Articular chondrocyte of knee joint (primary cell): ENCODE measurements around the gene ACTMAP. TPM values are rescaled to one million over a fixed set of nuclear protein-coding genes. Genes with fewer than 3 reads are reported as not detected.

Experiments
- small RNA-seq: library from RNA; depleted of rRNA; stranded (forward); fragments of <200 nt; gene quantifications from one replicate; pipeline ENCODE3, GENCODE V24; 2012
- total RNA-seq: library from RNA; depleted of rRNA; stranded (reverse); fragments of >200 nt; gene quantifications from 2 replicates; pipeline ENCODE4 v1.2.3, GENCODE V29; 2012

Gene ACTMAP
- total RNA-seq = 1.0 and 1.5 TPM in 2 replicates

GRCh38 chr19:40750058-40750873, at the start of gene ACTMAP:
ACTMAP (minus strand) TSS chr19:40750477; CDS start chr19:40749803, 674 bp downstream.

GRCh38 chr19:40798683-40799557, 48.6 kb upstream of the ACTMAP start, which contains the start of gene EGLN2:
EGLN2 (plus strand) TSS chr19:40799191; CDS start chr19:40800573, 1,382 bp downstream.

GRCh38 chr19:40777937-40778705, 27.8 kb upstream of the ACTMAP start, which contains the start of gene RAB4B:
RAB4B (plus strand) TSS chr19:40778247; CDS start chr19:40778376, 129 bp downstream.

GRCh38 chr19:40774916-40775631, 24.8 kb upstream of the ACTMAP start, which contains the start of gene MIA:
MIA (plus strand) TSS chr19:40775521; CDS start chr19:40775543, 22 bp downstream.

GRCh38 chr19:40750874-40751537, 729 bp upstream of the ACTMAP start, which contains the start of gene SNRPA:
SNRPA (plus strand) TSS chr19:40751203; CDS start chr19:40751409, 206 bp downstream.

GRCh38 chr19:40716482-40717324, 33.6 kb downstream of the ACTMAP start, which contains the start of the genes COQ8B and ITPKC:
COQ8B (minus strand) TSS chr19:40716886; CDS start chr19:40714632, 2,254 bp downstream.
ITPKC (plus strand) TSS chr19:40717112; CDS start chr19:40717136, 24 bp downstream.

Small RNAs within 50 kb of the gene (small RNA-seq; reads per million reads assigned to genes)
- not detected for gene RNU6-195P

Other genes with a start within 250 kb of the ACTMAP start
- 23.4 and 24.2 TPM in 2 replicates for gene SHKBP1, start 173.6 kb downstream of the ACTMAP start, total RNA-seq
- 29.7 and 36.8 TPM in 2 replicates for gene LTBP4, start 149.1 kb downstream of the ACTMAP start, total RNA-seq
- gene NUMBL, start 59.8 kb downstream of the ACTMAP start, total RNA-seq = 29.7 and 33.2 TPM in 2 replicates
- 27.3 and 31.9 TPM in 2 replicates for gene COQ8B, start 33.6 kb downstream of the ACTMAP start, total RNA-seq
- gene ITPKC, start 33.4 kb downstream of the ACTMAP start, total RNA-seq = 10.8 and 14.9 TPM in 2 replicates
- gene SNRPA, start 726 bp upstream of the ACTMAP start, total RNA-seq = 21.1 and 30.8 TPM in 2 replicates
- 1.4 and 4.6 TPM in 2 replicates for gene MIA, start 25.0 kb upstream of the ACTMAP start, total RNA-seq
- 7.4 and 7.7 TPM in 2 replicates for gene RAB4B, start 27.8 kb upstream of the ACTMAP start, total RNA-seq
- gene EGLN2, start 48.7 kb upstream of the ACTMAP start, total RNA-seq = 51.5 and 52.9 TPM in 2 replicates
- 0.22 TPM in 1 of 2 replicates, not detected in the other for gene CYP2A6, start 100.0 kb upstream of the ACTMAP start, total RNA-seq
- gene CYP2A7, start 131.8 kb upstream of the ACTMAP start, total RNA-seq = not detected in 2 replicates
- gene CYP2B6, start 240.8 kb upstream of the ACTMAP start, total RNA-seq = not detected in 2 replicates